WTC11 (cell line): ENCODE measurements around the gene ERVMER34-1. TPM values are rescaled to one million over a fixed set of nuclear protein-coding genes. Genes with fewer than 3 reads are reported as not detected.
A peak's percentile ranks its signal among the peaks of the same experiment; 100 is the strongest.

ENCODE experiments used
- ATAC-seq: fragments of 200-7000 bp; cut with Tn5 transposase; 2 replicates; pipeline ENCODE4 v1.10.0; 2021; ENCODE audit warnings: mild to moderate bottlenecking, moderate library complexity
- CTCF ChIA-PET: fragments of 300-600 bp; sonication (Branson Sonifier 250); formaldehyde crosslinking; loops from one replicate; lab custom pipeline; 2021; ENCODE audit warnings: antibody characterized with exemption; lab: Charles Lee
- POLR2A ChIA-PET: fragments of 350-600 bp; sonication (Branson Sonifier 250); formaldehyde crosslinking; loops from one replicate; lab custom pipeline; 2021; ENCODE audit warnings: antibody characterized with exemption; lab: Charles Lee
- DNase-seq: peaks from one replicate; pipeline ENCODE4 v3.0.0; 2021; ENCODE audit warnings: low spot score
- H3K27ac Mint-ChIP-seq: 2 replicates; pipeline ENCODE4 v1.8.0; 2021; ENCODE audit warnings: mixed read lengths
- H3K27me3 Mint-ChIP-seq: 2 replicates; pipeline ENCODE4 v1.8.0; 2021; ENCODE audit warnings: low read depth, mild to moderate bottlenecking, moderate library complexity, mixed read lengths
- H3K36me3 Mint-ChIP-seq: 2 replicates; pipeline ENCODE4 v1.8.0; 2021; ENCODE audit warnings: mixed read lengths
- H3K4me1 Mint-ChIP-seq: 2 replicates; pipeline ENCODE4 v1.8.0; 2022; ENCODE audit warnings: mixed read lengths
- H3K4me3 Mint-ChIP-seq: 2 replicates; pipeline ENCODE4 v1.8.0; 2021; ENCODE audit warnings: mild to moderate bottlenecking, moderate library complexity, mixed read lengths
- H3K9me3 Mint-ChIP-seq: 2 replicates; pipeline ENCODE4 v1.8.0; 2021; ENCODE audit warnings: mixed read lengths
- AR ChIP-seq: fragments of 250-450 bp; sonication (Bioruptor Pico); IDR thresholded peaks from 2 replicates; pipeline ENCODE4 v1.9.0; 2021; ENCODE audit warnings: mild to moderate bottlenecking
- ATF1 ChIP-seq: sonication (generic); formaldehyde crosslinking; IDR thresholded peaks from 2 replicates; pipeline ENCODE4 v1.8.1; 2023; ENCODE audit warnings: mild to moderate bottlenecking, moderate library complexity, missing genetic modification reagents
- E2F5 ChIP-seq: sonication (generic); formaldehyde crosslinking; IDR thresholded peaks from 2 replicates; pipeline ENCODE4 v1.8.1; 2022; ENCODE audit warnings: mild to moderate bottlenecking, moderate library complexity, missing genetic modification reagents
- ERG ChIP-seq: fragments of 250-450 bp; sonication (Bioruptor Pico); IDR thresholded peaks from 2 replicates; pipeline ENCODE4 v1.8.0; 2021; ENCODE audit warnings: mild to moderate bottlenecking
- ETV6 ChIP-seq: sonication (generic); formaldehyde crosslinking; IDR thresholded peaks from 2 replicates; pipeline ENCODE4 v1.8.1; 2022; ENCODE audit warnings: mild to moderate bottlenecking, missing genetic modification reagents
- FOXP1 ChIP-seq: sonication (generic); formaldehyde crosslinking; IDR thresholded peaks from 2 replicates; pipeline ENCODE4 v1.8.0; 2022; ENCODE audit warnings: missing genetic modification reagents, mild to moderate bottlenecking, moderate library complexity, borderline replicate concordance
- GABPB1 ChIP-seq: sonication (generic); formaldehyde crosslinking; IDR thresholded peaks from 2 replicates; pipeline ENCODE4 v1.8.1; 2023; ENCODE audit warnings: mild to moderate bottlenecking, missing genetic modification reagents
- NFATC4 ChIP-seq: fragments of 250-450 bp; sonication (Bioruptor Pico); IDR thresholded peaks from 2 replicates; pipeline ENCODE4 v1.9.0; 2021; ENCODE audit warnings: mild to moderate bottlenecking
- NFYB ChIP-seq: sonication (generic); formaldehyde crosslinking; conservative IDR thresholded peaks from 2 replicates; pipeline ENCODE4 v1.8.0; 2022; ENCODE audit warnings: low read depth, missing genetic modification reagents
- NR3C1 ChIP-seq: sonication (generic); formaldehyde crosslinking; conservative IDR thresholded peaks from 2 replicates; pipeline ENCODE4 v1.8.1; 2023; ENCODE audit warnings: low read depth, mild to moderate bottlenecking, missing genetic modification reagents
- OVOL2 ChIP-seq: fragments of 250-450 bp; sonication (Bioruptor Pico); IDR thresholded peaks from 2 replicates; pipeline ENCODE4 v1.9.0; 2021; ENCODE audit warnings: mild to moderate bottlenecking, borderline replicate concordance
- RORB ChIP-seq: fragments of 250-450 bp; sonication (Bioruptor Pico); IDR thresholded peaks from 2 replicates; pipeline ENCODE4 v1.9.0; 2021; ENCODE audit warnings: mild to moderate bottlenecking
- SMAD3 ChIP-seq: sonication (generic); formaldehyde crosslinking; IDR thresholded peaks from 2 replicates; pipeline ENCODE4 v1.8.0; 2022; ENCODE audit warnings: missing genetic modification reagents, mild to moderate bottlenecking, borderline replicate concordance
- SOX15 ChIP-seq: fragments of 250-450 bp; sonication (Bioruptor Pico); IDR thresholded peaks from 2 replicates; pipeline ENCODE4 v1.9.0; 2021; ENCODE audit warnings: mild to moderate bottlenecking
- SP1 ChIP-seq: sonication (generic); formaldehyde crosslinking; conservative IDR thresholded peaks from 2 replicates; pipeline ENCODE4 v1.8.1; 2022; ENCODE audit warnings: missing genetic modification reagents
- TP53 ChIP-seq: sonication (generic); formaldehyde crosslinking; IDR thresholded peaks from 2 replicates; pipeline ENCODE4 v1.8.1; 2023; ENCODE audit warnings: mild to moderate bottlenecking, missing genetic modification reagents
- ZBTB43 ChIP-seq: sonication (generic); formaldehyde crosslinking; IDR thresholded peaks from 2 replicates; pipeline ENCODE4 v1.8.1; 2023; ENCODE audit warnings: mild to moderate bottlenecking, missing genetic modification reagents
- ZNF138 ChIP-seq: sonication (generic); formaldehyde crosslinking; conservative IDR thresholded peaks from 2 replicates; pipeline ENCODE4 v1.8.1; 2022; ENCODE audit warnings: mild to moderate bottlenecking, moderate library complexity, missing genetic modification reagents
- ZNF219 ChIP-seq: sonication (generic); formaldehyde crosslinking; IDR thresholded peaks from 2 replicates; pipeline ENCODE4 v1.8.0; 2023; ENCODE audit warnings: missing genetic modification reagents, mild to moderate bottlenecking, borderline replicate concordance
- ZNF281 ChIP-seq: sonication (generic); formaldehyde crosslinking; IDR thresholded peaks from 2 replicates; pipeline ENCODE4 v1.8.0; 2023; ENCODE audit warnings: mild to moderate bottlenecking, missing genetic modification reagents
- ZNF416 ChIP-seq: fragments of 250-450 bp; sonication (Bioruptor Pico); IDR thresholded peaks from 2 replicates; pipeline ENCODE4 v1.9.0; 2021; ENCODE audit warnings: mild to moderate bottlenecking, inconsistent platforms
- total RNA-seq: library from RNA; stranded (reverse); gene quantifications from 3 replicates; pipeline ENCODE4 v1.2.3, GENCODE V29; 2021

ERVMER34-1 gene
- total RNA-seq, 1 experiment from 2014 or later: 14.6 TPM

- TF ChIP-seq FOXP1 (CRISPR knock-in tag): no peak
- 0 out of 2 replicates have a peak, but pooled peaks have one; percentile 7 for TF ChIP-seq NFATC4 (CRISPR knock-in tag)
- TF ChIP-seq ERG: 0 out of 2 replicates have a peak, but pooled peaks have one; percentile 45
Measured at GRCh38 chr4:52714597-52715254, 36.5 kb downstream of the ERVMER34-1 start (continued).

- Mint-ChIP-seq H3K4me3 (peak overlapping the region; percentile 88), H3K9me3 (no peaks in the 10 kb centered on the region), H3K36me3 (peaks cover 52% of the 10 kb centered on the region), H3K27ac (peak overlapping the region; percentile 96), H3K4me1 (peaks cover 47% of the 10 kb centered on the region), H3K27me3 (no peaks in the 10 kb centered on the region)
- CTCF ChIA-PET: interaction anchor here (1.6 kb wide), 2 partner anchors 155 to 168 kb away, joined by 4 to 8 read pairs; no protein-coding TSS in a partner anchor
- ATAC-seq (no peak), DNase-seq (no peak)
- POLR2A ChIA-PET: interaction anchor here (0.5 to 2.7 kb wide), 6 partner anchors 9 to 126 kb away, joined by 3 to 32 read pairs (median 4); partner anchors contain the start of gene USP46
- peak; percentile 55; the same call in 1 of the 2 replicates for TF ChIP-seq NFATC4 (CRISPR knock-in tag)
- peak; percentile 34 for TF ChIP-seq AR (CRISPR knock-in tag)
- TF ChIP-seq ZNF416 (CRISPR knock-in tag): peak; percentile 59; the same call in 1 of the 2 replicates
- TF ChIP-seq NFYB (CRISPR knock-in tag): no peak
- no peak for TF ChIP-seq SMAD3 (CRISPR knock-in tag)
Measured at GRCh38 chr4:52713456-52713937, 37.7 kb downstream of the ERVMER34-1 start.

- H3K4me3 Mint-ChIP-seq: peak overlapping the region; percentile 88
- POLR2A ChIA-PET: interaction anchor here (0.6 to 2.7 kb wide), 24 partner anchors 9 to 206 kb away, joined by 3 to 32 read pairs (median 3); partner anchors contain the start of gene USP46
- peak overlapping the region; percentile 96 for H3K27ac Mint-ChIP-seq
- no peaks in the 10 kb centered on the region for H3K27me3 Mint-ChIP-seq
- H3K36me3 Mint-ChIP-seq: peaks cover 44% of the 10 kb centered on the region
- H3K9me3 Mint-ChIP-seq: no peaks in the 10 kb centered on the region
- peaks cover 44% of the 10 kb centered on the region for H3K4me1 Mint-ChIP-seq
- peak; percentile 99 for DNase-seq
- ATAC-seq: peak; percentile 95
- CTCF ChIA-PET: interaction anchor here (0.6 to 2.0 kb wide), 14 partner anchors 42 to 1520 kb away, joined by 3 to 10 read pairs (median 3); no protein-coding TSS in a partner anchor
- TF ChIP-seq OVOL2 (CRISPR knock-in tag) (no peak), SOX15 (CRISPR knock-in tag) (no peak), ETV6 (CRISPR knock-in tag) (peak; percentile 93), GABPB1 (CRISPR knock-in tag) (peak; percentile 31; the same call in 1 of the 2 replicates), SMAD3 (CRISPR knock-in tag) (peak; percentile 11; the same call in 1 of the 2 replicates), RORB (CRISPR knock-in tag) (no peak), ZBTB43 (CRISPR knock-in tag) (peak; percentile 45; the same call in 1 of the 2 replicates), NR3C1 (CRISPR knock-in tag) (no peak), ATF1 (peak; percentile 65; the same call in 1 of the 2 replicates), ZNF281 (CRISPR knock-in tag) (0 out of 2 replicates have a peak, but pooled peaks have one; percentile 19), TP53 (CRISPR knock-in tag) (peak; percentile 87; the same call in 1 of the 2 replicates), E2F5 (CRISPR knock-in tag) (peak; percentile 55; the same call in 1 of the 2 replicates), ZNF219 (peak; percentile 49; the same call in 1 of the 2 replicates), ZNF138 (CRISPR knock-in tag) (peak; percentile 69; the same call in 1 of the 2 replicates), SP1 (CRISPR knock-in tag) (peak; percentile 95)
Measured at GRCh38 chr4:52712251-52713130, 38.7 kb downstream of the ERVMER34-1 start.
